ENCODE measurements around the gene FBXO3. TPM values are rescaled to one million over a fixed set of nuclear protein-coding genes. Genes with fewer than 3 reads are reported as not detected.

Gene FBXO3
- total RNA-seq, 1 experiment from 2014 or later = 18.9 TPM

DNA sequence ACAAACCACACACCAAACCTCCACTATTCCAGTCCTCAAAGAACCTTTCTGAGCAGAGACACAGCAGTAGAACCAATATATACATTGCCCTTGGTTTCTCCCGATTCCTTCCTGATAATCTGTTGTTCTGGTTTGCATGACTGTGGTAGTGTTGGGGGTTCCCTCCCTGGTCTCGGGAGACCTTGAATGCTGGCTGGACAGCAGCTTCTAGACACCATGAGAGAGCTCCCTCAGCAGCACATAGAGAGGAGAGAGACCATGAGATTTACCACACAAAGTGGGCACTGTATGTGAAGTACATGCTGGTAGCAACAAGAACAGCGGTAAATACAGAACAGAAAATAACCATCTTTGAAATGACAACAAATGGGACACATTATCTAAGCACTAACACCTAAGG is 76.3 kb downstream of the FBXO3 start:
- Histone ChIP-seq H4K20me1 (ENCODE audit: control insufficient read depth, insufficient read depth, insufficient read length) (no peaks in the 10 kb centered on the region), H4K91ac (ENCODE audit: insufficient read length, low read depth, low read length) (no peak overlapping the region), H3K14ac (ENCODE audit: insufficient read depth, low read length) (no peak overlapping the region), H3K79me1 (ENCODE audit: insufficient read depth, low read depth, low read length, poor library complexity, severe bottlenecking) (no peaks in the 10 kb centered on the region), H2AK5ac (ENCODE audit: insufficient read length, low read length) (no peak overlapping the region), H4K5ac (ENCODE audit: insufficient read length, low read depth, low read length) (no peak overlapping the region), H4K8ac (replicated peaks; ENCODE audit: insufficient read length, low read depth, low read length) (no peak overlapping the region), H3K4ac (ENCODE audit: low read depth, low read length) (no peak overlapping the region), H2BK12ac (ENCODE audit: insufficient read length, low read depth, low read length) (no peak overlapping the region), H2AFZ (ENCODE audit: low read length) (no peak overlapping the region), H3K9ac (ENCODE audit: extremely low read depth, insufficient read length, low read length) (no peak overlapping the region), H3K56ac (ENCODE audit: insufficient read length, low read depth, low read length) (no peak overlapping the region), H2BK5ac (ENCODE audit: insufficient read length, low read length) (no peak overlapping the region), H2BK15ac (ENCODE audit: low read depth, low read length) (no peak overlapping the region), H3K79me2 (ENCODE audit: insufficient read depth, low read length) (no peaks in the 10 kb centered on the region), H3K18ac (ENCODE audit: insufficient read length, low read depth, low read length) (no peak overlapping the region), H3K4me2 (ENCODE audit: insufficient read depth, insufficient read length, low read length) (no peak overlapping the region), H3K23ac (ENCODE audit: insufficient read length, low read depth, low read length) (no peak overlapping the region), H3T11ph (ENCODE audit: low read length) (no peak overlapping the region), H2BK20ac (ENCODE audit: low read depth, low read length, poor library complexity, severe bottlenecking) (no peak overlapping the region), H3K23me2 (ENCODE audit: insufficient read length, low read depth, low read length, poor library complexity, severe bottlenecking) (peaks cover 5% of the 10 kb centered on the region), H2BK120ac (ENCODE audit: low read depth, low read length, poor library complexity, severe bottlenecking) (no peak overlapping the region), H3K9me3 (ENCODE audit: control insufficient read depth, low read depth, low read length) (no peaks in the 10 kb centered on the region), H3K27me3 (ENCODE audit: insufficient read depth, low read length) (no peaks in the 10 kb centered on the region), H3K4me1 (ENCODE audit: insufficient read depth, low read length) (no peaks in the 10 kb centered on the region; the same call in 1 of the 2 replicates), H3K27ac (ENCODE audit: insufficient read length, low read depth, low read length) (no peak overlapping the region)
- Mint-ChIP-seq H3K4me1 (peaks cover 33 to 39% of the 10 kb centered on the region in 2 experiments), H3K27me3 (ENCODE audit: low read depth) (peaks cover 19% of the 10 kb centered on the region), H3K9me3 (no peaks in the 10 kb centered on the region), H3K4me3 (no peak overlapping the region), H3K27ac (no peak overlapping the region), H3K36me3 (ENCODE audit: insufficient read depth in 1 of 3, low read depth in 3 of 3) (no peaks in the 10 kb centered on the region)
- no CpG with 5 or more reads among the region's 3 CpGs for WGBS (ENCODE audit: extremely low coverage, insufficient read length, low lambda C conversion rate)
- DNase-seq = no peak
- TF ChIP-seq, protein P1, sequence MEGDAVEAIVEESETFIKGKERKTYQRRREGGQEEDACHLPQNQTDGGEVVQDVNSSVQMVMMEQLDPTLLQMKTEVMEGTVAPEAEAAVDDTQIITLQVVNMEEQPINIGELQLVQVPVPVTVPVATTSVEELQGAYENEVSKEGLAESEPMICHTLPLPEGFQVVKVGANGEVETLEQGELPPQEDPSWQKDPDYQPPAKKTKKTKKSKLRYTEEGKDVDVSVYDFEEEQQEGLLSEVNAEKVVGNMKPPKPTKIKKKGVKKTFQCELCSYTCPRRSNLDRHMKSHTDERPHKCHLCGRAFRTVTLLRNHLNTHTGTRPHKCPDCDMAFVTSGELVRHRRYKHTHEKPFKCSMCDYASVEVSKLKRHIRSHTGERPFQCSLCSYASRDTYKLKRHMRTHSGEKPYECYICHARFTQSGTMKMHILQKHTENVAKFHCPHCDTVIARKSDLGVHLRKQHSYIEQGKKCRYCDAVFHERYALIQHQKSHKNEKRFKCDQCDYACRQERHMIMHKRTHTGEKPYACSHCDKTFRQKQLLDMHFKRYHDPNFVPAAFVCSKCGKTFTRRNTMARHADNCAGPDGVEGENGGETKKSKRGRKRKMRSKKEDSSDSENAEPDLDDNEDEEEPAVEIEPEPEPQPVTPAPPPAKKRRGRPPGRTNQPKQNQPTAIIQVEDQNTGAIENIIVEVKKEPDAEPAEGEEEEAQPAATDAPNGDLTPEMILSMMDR (conservative IDR thresholded peaks at IDR 0.05) = no peak

Data from H9 (cell line).